Activated CD4-positive, alpha-beta T cell treated with anti-CD3 and anti-CD28 coated beads, Interleukin-2, amount 50 U/mL, for 1 hour (primary cell): ENCODE data around the gene DNAH2.
"Not testable (repeated sequence)": the region's sequence is repeated elsewhere in the genome, so short reads cannot be mapped to it uniquely, and the experiment has no call there.

Source experiments
- DNase-seq: peaks from one replicate; pipeline ENCODE4 v3.0.0-alpha.2; 2020

DNAH2 gene

GRCh38 chr17:7782240-7782639, 64.7 kb downstream of the DNAH2 start:
- no peak for DNase-seq

DNA sequence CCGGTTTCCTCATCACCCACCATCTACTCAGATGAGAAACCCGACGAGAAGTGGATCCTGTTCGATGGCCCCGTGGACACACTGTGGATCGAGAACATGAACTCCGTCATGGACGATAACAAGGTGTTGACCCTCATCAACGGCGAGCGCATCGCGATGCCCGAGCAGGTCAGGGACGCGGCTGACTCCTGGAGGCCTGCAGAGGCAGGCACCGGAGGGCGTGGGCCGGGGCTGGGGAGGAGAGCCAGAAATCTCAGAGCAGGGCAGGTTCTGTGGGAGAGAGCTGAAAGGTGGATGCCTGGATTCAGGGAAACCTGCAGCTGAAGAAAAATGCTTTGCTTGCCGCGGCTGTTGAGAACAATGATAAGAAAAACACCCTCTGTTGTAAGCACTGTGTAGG, 69.3 kb downstream of the DNAH2 start:
- no peak for DNase-seq

- DNase-seq, result no peak
These were observed 71.6 kb downstream of the DNAH2 start for GRCh38 chr17:7789131-7789530.

DNA sequence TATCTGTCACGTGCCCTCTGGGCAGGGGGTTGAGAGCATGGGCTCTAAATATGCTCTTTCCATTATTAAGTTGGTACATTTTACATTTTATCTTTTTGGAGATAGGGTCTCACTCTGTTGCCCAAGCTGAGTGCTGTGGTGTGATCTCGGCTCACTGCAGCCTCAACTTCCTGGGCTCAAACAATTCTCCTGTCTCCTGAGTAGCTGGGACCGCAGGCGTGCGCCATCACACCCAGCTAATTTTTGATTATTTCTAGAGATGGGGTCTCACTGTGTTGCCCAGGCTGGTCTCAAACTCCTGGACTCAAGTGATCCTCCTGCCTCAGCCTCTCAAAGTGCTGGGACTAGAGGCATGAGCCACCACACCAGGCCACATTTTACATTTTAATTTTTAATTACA, 72.6 kb downstream of the DNAH2 start:
- no peak for DNase-seq

DNA sequence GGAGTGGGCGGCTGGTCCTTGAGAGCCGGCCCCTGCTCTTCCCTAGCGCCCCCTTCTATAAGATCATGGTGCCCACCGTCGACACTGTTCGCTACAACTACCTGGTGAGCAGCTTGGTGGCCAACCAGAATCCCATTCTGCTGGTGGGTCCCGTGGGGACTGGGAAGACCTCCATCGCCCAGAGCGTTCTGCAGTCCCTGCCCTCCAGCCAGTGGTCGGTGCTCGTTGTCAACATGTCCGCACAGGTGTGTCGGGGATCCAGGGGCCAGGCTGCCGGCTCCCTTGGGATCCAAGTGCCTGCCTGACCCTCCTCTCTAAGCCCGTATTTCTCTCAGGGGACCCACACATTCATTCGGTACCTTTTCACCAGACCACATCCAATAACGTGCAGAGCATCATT, 75.1 kb downstream of the DNAH2 start:
- no peak for DNase-seq

GRCh38 chr17:7794075-7794663, 76.6 kb downstream of the DNAH2 start:
- no peak for DNase-seq

- DNase-seq, result no peak
These were observed 80.4 kb downstream of the DNAH2 start for GRCh38 chr17:7797976-7798375.

DNA sequence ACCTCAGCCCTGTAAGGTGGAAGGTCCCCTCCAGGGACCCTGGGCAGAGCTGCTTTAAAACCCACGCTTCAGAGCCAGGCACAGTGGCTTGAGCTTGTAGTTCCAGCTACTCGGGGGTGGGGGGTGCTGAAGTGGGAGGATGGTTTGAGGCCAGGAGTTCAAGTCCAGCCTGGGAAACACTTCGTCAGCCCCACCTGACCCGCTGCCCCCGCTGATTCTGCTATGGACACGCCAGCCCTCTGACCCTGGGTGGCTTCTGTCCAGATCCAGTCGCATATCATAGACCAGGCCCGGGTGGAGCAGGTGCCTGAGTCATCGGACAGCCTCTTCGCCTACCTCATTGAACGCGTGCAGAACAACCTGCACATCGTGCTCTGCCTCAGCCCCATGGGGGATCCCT, 81.3 kb downstream of the DNAH2 start:
- DNase-seq, result no peak

GRCh38 chr17:7803981-7804380, 86.4 kb downstream of the DNAH2 start:
- no peak for DNase-seq

DNA sequence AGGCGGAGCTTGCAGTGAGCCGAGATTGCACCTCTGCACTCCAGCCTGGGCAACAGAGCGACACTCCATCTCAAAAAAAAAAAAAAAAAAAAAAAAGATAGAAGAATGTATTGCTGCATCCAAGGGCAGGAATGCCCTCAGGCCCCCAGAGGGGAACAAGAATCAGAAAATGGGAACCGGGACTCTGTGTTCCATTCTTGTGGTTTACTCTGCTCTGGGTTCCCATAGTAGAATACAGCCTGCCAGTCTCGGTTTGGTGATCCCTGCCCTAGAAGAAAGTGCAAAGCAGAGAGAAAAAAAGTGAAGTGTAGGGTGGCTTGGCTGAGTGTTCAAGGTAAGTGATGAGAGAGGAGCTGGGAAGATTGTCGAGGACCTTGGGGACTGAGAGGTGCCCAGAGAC, 89.0 kb downstream of the DNAH2 start:
- no peak for DNase-seq

DNA sequence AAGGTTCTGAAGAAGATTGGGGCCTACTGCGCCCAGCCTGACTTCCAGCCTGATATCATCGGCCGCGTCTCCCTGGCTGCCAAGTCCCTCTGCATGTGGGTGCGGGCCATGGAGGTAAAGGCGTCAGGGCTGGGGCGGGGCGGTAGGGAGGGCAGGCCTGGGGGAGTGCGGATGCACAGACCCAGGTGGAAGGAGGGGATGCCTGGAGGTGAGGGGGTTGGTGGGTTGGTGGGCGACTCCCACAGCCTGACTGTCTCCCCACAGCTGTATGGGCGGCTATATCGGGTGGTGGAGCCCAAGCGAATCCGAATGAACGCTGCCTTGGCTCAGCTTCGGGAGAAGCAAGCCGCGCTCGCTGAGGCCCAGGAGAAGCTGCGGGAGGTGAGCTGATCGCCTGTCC, 89.7 kb downstream of the DNAH2 start:
- no peak for DNase-seq

DNA sequence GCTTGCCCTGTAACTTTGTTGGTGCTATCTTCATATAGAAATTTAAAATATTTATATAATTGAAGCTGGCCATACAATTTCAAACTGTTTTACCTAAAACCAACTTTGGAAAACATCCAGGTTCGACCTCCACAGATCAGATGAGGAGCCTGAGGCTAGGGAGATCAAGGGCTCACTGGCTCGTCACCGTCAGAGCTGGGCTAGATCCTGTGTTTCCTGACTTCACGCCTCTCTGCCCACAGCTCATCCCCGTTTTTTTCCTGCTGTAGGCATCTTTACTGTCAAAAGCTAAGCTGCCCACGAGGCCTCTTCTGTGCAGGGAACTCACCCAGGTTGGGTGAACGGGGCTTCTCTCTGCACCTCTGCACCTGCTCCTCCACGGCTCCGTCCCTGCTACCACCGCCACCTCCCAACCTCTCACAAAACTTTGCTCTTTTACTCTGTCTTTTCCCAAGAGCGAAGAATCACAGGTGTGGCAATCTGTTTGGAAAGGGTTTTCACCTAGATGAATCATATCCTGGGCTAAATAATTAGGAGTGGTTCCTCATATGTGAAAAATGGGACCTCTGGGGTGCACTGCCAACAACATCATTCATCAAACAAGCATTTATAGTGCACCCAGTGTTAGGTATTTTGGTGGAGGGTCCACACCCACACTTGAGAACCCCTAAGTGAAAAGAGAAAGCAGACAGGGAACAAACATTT, 91.7 kb downstream of the DNAH2 start:
- no peak for DNase-seq

GRCh38 chr17:7809791-7810343, 92.3 kb downstream of the DNAH2 start:
- not testable (repeated sequence) for DNase-seq

- DNase-seq, result no peak
These were observed 93.7 kb downstream of the DNAH2 start for GRCh38 chr17:7811251-7811650.

- DNase-seq, result no peak
These were observed 97.4 kb downstream of the DNAH2 start for GRCh38 chr17:7814969-7815368.

DNA sequence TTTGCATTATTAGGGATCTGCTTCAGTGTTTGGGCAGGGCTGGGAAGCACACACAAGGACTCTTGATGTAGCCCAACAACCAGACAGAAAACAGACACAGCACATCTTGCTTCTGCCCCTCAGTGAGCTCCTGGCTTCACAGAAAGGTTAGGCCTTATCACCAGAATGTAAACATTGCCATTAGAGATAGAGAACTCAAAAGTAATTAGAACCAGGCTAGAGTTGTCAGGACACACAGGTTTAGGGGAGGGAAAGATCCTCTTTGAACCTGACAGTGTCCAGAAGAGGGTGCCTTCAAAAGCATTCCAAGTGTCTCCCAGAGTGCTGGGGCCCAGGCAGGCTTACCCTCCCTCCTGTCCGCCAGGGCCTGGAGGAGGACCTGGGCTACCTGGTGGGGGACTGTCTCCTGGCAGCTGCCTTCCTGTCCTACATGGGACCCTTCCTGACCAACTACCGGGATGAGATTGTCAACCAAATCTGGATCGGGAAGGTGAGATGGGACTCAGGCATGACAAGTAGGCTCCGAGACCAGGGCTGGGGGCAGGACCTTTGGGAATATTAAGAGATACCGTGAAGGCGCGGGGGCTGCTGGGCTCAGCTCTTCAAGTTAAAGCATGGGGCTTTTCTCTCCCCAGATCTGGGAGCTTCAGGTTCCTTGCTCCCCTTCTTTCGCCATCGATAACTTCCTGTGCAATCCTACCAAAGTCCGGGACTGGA, 99.5 kb downstream of the DNAH2 start:
- no peak for DNase-seq

GRCh38 chr17:7817643-7817964, 100.1 kb downstream of the DNAH2 start:
- no peak for DNase-seq

DNA sequence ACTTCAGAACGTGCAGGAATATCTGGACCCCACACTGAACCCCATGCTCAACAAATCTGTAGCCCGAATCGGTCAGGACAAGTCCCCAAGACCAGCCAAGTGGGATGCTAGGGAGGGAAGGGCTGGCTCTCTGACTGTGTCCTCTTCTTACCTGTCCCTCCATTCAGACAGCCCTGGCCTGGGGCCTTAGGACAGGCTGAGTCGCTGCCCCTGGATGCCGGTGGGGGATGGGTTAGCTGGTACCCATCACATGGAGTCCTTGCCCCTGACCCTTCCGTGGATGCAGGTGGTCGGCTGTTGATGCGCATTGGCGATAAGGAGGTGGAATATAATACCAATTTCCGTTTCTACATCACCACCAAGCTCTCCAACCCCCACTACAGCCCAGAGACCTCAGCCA, 100.5 kb downstream of the DNAH2 start:
- DNase-seq, result no peak

DNA sequence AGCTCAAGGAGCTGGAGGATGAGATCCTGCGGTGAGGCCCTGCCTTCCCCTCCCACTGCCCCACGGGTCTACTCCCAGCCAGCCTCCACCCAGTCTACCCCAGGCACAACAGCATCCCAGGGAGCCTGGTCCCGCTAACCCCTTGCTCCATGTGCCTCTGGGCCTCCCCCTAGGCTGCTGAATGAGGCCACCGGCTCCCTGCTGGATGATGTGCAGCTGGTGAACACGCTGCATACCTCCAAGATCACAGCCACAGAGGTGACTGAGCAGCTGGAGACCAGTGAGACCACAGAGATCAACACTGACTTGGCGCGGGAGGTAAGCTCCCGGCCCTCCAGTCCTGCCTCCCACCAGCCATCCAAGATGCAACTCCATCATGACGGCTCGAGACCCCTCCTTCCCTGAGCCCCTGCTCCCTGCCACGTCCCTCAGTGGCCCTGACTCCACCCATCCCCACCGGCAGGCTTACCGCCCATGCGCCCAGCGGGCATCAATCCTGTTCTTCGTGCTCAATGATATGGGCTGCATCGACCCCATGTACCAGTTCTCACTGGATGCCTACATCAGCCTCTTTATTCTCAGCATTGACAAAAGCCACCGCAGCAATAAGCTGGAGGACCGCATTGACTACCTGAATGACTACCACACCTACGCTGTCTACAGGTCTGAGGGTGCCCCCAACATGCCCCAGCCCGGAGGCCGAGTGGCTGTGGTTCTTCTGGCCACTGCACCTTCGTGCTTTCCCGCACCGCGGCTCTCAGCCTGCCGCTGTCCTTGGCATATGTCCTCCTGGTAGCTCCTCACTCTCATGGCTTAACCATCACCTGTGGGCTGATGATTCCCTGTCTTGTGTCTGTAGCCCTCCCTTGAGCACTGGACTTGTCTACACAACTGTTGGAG, 101.5 kb downstream of the DNAH2 start:
- DNase-seq, result no peak

DNA sequence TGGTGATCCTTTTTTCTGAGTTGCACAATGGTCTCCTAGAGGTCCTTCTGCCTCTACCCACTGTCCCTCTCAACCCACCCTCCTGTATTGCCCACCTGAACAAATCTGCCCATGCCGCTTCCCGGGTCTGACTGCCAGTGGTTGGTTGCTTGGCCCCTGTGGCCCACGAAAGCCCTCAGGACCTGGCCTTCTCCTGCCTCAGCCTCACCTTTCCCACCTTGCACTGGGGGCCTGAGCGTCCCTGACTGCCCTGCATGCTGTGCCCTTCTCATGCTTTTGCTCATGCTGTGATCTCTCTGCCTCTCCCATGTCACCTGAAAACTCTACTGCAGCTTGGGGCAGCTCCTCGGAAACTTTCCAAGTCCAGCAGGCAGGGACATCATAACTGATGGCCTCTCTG, 102.7 kb downstream of the DNAH2 start:
- DNase-seq, result no peak

DNA sequence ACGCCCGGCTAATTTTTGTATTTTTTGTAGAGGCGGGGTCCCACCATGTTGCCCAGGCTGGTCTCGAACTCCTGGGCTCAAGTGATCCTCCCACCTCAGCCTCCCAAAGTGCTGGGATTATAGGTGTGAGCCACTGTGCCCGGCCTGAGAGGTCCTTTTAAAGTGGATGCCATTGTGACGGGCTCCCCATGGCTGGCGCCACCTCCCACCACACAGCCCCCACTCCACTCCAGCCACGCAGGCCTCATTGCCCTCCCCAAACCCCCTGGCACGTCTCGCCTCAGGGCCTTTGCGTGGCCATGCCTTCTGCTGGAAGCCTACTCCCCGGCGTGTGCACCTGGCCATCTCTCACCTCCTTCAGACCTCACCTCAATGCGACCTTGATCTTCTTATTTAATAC, 104.6 kb downstream of the DNAH2 start:
- no peak for DNase-seq

- DNase-seq, result no peak
These were observed 106.0 kb downstream of the DNAH2 start for GRCh38 chr17:7823581-7824001.
